Measurements from ENCODE around the gene CMIP. TPM values are rescaled to one million over a fixed set of nuclear protein-coding genes. Genes with fewer than 3 reads are reported as not detected.

CMIP gene
- total and polyA plus RNA-seq, 3 donors from 2014 or later = 34.9 to 72.5 (median 42.0) TPM

DNA sequence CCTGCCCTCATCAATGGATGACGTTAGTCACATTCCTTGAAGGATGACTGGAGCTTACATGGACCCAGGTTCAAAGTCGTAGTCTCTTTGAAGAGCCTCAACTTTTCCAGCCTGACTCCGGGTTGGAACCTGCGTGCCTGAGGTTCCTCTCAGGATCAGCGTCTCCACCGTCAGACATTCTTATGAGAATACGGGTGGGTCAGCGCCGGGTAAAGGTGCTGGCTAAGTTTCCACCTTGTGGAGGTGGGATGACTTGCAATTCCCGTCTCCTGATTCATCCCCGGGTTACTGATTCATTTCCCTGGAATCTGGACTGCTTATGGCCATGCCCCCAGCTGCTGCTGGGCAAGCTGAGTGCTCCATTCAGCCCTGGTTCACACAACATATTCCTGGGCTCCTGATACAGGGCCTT lies 38.9 kb upstream of the CMIP start:
- TF ChIP-seq, protein P1, sequence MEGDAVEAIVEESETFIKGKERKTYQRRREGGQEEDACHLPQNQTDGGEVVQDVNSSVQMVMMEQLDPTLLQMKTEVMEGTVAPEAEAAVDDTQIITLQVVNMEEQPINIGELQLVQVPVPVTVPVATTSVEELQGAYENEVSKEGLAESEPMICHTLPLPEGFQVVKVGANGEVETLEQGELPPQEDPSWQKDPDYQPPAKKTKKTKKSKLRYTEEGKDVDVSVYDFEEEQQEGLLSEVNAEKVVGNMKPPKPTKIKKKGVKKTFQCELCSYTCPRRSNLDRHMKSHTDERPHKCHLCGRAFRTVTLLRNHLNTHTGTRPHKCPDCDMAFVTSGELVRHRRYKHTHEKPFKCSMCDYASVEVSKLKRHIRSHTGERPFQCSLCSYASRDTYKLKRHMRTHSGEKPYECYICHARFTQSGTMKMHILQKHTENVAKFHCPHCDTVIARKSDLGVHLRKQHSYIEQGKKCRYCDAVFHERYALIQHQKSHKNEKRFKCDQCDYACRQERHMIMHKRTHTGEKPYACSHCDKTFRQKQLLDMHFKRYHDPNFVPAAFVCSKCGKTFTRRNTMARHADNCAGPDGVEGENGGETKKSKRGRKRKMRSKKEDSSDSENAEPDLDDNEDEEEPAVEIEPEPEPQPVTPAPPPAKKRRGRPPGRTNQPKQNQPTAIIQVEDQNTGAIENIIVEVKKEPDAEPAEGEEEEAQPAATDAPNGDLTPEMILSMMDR (IDR thresholded peaks at IDR 0.05) = no peak
- no peak for TF ChIP-seq POLR2A (IDR thresholded peaks at IDR 0.05)
- H3K4me3 ChIP-seq = no peak overlapping the region
- H3K4me1 ChIP-seq = peaks cover 6% of the 10 kb centered on the region
- intact Hi-C loops (cut with DNase I; ENCODE audit: low total_unique reads) = loop anchor here (10.0 kb wide), 2 partner anchors 209 to 289 kb away; no protein-coding TSS in a partner anchor
- H3K27ac ChIP-seq = no peak overlapping the region
- H3K9me3 ChIP-seq = no peaks in the 10 kb centered on the region
- H3K27me3 ChIP-seq = no peaks in the 10 kb centered on the region
- H3K36me3 ChIP-seq (ENCODE audit: low read depth, missing control alignments) = no peaks in the 10 kb centered on the region
- DNase-seq = no peak
- WGBS, 2 donors = 86 to 88% methylated on average over 11 of the region's 11 CpGs

DNA sequence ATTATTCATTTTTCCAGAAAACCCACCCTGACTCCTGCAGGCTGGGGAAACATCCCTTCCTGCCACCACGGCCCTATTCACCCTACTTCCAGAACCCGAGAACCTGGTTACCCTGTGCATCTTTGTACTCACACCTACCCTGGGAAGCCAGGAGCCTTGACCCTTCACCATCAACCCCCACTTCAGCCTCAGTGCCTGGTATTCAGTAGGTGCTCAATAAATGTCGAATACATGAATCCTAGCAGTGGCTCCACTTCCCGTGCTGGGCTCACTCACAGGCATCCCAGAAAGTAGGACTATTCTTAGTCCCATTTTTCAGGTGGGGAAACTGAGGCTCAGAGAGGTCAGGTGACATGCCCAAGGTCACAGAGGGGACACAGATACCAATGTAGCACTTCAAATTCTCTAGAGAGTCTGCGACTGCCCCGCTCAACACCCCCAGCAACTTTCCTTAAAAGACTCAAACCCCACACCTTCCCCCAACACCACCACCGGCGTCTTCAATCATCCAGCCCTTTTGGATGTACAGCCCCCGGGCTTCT lies 36.1 kb upstream of the CMIP start:
- H3K4me3 ChIP-seq = no peak overlapping the region
- H3K9me3 ChIP-seq = no peaks in the 10 kb centered on the region
- 89 to 92% methylated on average over 9 of the region's 9 CpGs for WGBS, 2 donors
- no peak for TF ChIP-seq POLR2A (IDR thresholded peaks at IDR 0.05)
- TF ChIP-seq, protein P1 (IDR thresholded peaks at IDR 0.05) = no peak
- intact Hi-C loops (cut with DNase I; ENCODE audit: low total_unique reads) = loop anchor here (10.0 kb wide), 2 partner anchors 206 to 286 kb away; no protein-coding TSS in a partner anchor
- H3K36me3 ChIP-seq (ENCODE audit: low read depth, missing control alignments) = no peaks in the 10 kb centered on the region
- H3K27ac ChIP-seq = no peak overlapping the region
- H3K27me3 ChIP-seq = no peaks in the 10 kb centered on the region
- DNase-seq = no peak
- peaks cover 5% of the 10 kb centered on the region for H3K4me1 ChIP-seq

DNA sequence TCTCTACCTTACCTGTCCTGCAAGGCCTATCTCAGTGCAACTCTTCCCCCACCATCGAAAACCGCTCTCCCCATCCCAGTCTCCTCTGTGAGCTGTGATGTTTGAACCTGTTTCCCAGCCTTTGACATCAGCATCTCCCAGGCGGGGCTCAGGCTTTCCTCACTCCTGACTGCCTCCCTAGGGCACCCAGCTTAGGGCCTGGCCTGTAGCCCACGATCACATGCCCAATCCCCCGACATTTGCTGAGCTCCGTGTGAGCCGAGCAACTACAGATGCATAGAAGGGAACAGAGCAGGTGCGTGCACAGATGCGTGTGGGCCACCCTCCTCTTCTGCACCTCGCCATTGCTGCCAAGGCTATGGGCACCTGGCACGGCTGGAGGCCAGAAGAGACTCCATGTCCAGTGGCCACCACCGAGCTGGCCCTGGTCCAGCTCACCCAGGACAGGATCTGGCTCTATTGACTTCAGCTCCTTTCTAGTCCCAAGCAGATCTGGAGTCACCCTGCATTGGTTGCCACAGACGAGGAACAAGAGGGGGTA lies 35.5 kb upstream of the CMIP start:
- intact Hi-C loops (cut with DNase I; ENCODE audit: low total_unique reads) = loop anchor here (10.0 kb wide), 2 partner anchors 206 to 286 kb away; no protein-coding TSS in a partner anchor

DNA sequence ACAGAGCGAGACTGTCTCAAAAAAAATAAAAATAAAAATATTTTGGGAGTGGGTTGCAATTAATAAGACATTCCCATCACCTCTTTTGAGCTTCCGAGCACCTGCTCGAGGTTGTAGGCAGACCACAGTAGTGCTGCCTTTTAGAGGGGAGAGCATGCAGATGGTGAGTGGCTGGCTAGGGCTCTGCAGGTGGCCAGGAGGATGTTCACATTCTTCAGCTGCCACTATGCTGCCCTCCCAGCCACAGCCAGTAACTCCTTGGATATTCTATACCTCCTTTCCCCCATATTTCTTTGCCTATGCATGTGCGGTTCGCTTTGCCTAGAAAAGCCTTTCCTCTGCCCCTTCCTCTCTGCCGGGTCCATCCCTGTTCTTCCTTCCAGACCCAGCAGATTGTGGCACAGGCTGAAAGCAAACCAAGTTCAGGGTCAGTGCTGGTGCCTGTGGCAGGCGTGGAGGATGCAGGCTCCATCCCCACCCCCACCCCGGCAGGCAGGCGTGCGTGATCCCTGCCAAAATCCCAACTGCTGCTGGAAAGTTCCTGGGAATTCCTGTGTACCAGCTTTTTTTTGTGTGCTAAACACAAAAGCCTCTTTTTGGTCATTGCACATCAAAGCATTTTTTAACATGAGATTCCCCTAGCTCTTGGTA lies 33.8 kb upstream of the CMIP start:
- no peaks in the 10 kb centered on the region for H3K9me3 ChIP-seq
- no peaks in the 10 kb centered on the region for H3K36me3 ChIP-seq (ENCODE audit: low read depth, missing control alignments)
- DNase-seq = no peak
- no peak overlapping the region for H3K4me3 ChIP-seq
- 58 to 60% methylated on average over 10 of the region's 10 CpGs for WGBS, 2 donors
- H3K27me3 ChIP-seq = no peaks in the 10 kb centered on the region
- intact Hi-C loops (cut with DNase I; ENCODE audit: low total_unique reads) = no loop called here
- no peak for TF ChIP-seq POLR2A (IDR thresholded peaks at IDR 0.05)
- TF ChIP-seq, protein P1 (IDR thresholded peaks at IDR 0.05) = no peak
- no peak overlapping the region for H3K27ac ChIP-seq
- H3K4me1 ChIP-seq = no peaks in the 10 kb centered on the region

More for the DNA sequence above, 35.5 kb upstream of the CMIP start:
- 93 to 98% methylated on average over 7 to 13 of the region's 13 CpGs for WGBS, 2 donors
- no peak for TF ChIP-seq POLR2A (IDR thresholded peaks at IDR 0.05)
- TF ChIP-seq, protein P1 (IDR thresholded peaks at IDR 0.05) = no peak
- H3K27me3 ChIP-seq = no peaks in the 10 kb centered on the region
- DNase-seq = no peak
- no peak overlapping the region for H3K4me3 ChIP-seq
- H3K4me1 ChIP-seq = no peaks in the 10 kb centered on the region
- H3K27ac ChIP-seq = no peak overlapping the region
- H3K36me3 ChIP-seq (ENCODE audit: low read depth, missing control alignments) = no peaks in the 10 kb centered on the region
- no peaks in the 10 kb centered on the region for H3K9me3 ChIP-seq
